Activated CD4-positive, CD25-positive, alpha-beta regulatory T cell treated with anti-CD3 and anti-CD28 coated beads, Interleukin-2, amount 50 U/mL, for 72 hours (primary cell): ENCODE measurements around the gene MUSK.
"Not testable (repeated sequence)": the region's sequence is repeated elsewhere in the genome, so short reads cannot be mapped to it uniquely, and the experiment has no call there.

ENCODE experiments used
- DNase-seq: peaks from one replicate; pipeline ENCODE4 v3.0.0; 2021

MUSK gene

GRCh38 chr9:110814159-110814558, 145.6 kb downstream of the MUSK start:
- DNase-seq = no peak

GRCh38 chr9:110815361-110815760, 146.8 kb downstream of the MUSK start:
- no peak for DNase-seq

DNA sequence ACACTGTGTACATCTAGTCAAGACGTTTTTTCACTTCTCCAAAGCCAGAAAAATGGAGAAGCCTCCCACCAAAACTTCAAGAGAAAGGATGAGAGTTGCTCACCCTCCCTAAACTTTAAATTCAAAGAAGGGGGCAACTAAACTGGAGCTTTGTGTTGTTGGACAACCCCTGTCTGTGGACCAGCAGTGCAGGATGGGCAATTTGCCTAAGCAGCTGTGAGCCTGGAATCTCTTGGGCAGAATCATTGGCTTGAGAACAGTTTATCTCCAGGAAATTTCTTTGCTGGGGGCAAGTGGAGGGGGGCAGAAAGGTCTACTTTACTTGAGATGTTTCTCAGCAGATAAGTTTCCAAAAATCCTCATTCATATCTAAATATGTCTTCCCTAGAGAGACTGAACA, 151.8 kb downstream of the MUSK start:
- no peak for DNase-seq

- DNase-seq = no peak
Measured at GRCh38 chr9:110821064-110821463, 152.5 kb downstream of the MUSK start.

DNA sequence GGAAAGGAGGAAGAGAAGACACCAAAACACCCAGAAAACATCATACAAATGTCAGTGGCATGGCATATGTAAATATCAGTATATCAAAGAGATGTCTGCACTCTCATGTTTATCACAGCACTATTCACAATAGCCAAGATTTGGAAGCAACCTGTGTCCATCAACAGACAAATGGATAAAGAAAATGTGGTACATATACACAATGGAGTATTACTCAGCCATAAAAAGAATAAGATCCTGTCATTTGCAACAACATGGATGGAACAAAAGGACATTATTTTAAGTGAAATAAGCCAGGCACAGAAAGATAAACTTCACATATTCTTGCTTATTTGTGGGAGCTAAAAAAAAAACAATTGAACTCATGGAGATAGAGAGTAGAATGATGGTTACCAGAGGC, 156.5 kb downstream of the MUSK start:
- DNase-seq = not testable (repeated sequence)

- DNase-seq = no peak
Measured at GRCh38 chr9:110825950-110826349, 157.4 kb downstream of the MUSK start.

DNA sequence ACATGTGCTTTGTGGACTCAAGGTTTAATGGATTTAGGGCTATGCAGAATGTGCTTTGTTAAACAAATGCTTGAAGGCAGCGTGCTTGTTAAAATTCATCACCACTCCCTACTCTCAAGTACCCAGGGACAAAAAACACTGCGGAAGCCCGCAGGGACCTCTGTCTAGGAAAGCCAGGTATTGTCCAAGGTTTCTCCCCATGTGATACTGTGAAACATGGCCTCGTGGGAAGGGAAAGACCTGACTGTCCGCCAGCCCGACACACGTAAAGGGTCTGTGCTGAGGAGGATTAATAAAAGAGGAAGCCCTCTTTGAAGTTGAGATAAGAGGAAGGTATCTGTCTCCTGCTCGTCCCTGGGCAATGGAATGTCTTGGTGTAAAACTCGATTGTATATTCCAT, 157.8 kb downstream of the MUSK start:
- DNase-seq = not testable (repeated sequence)

DNA sequence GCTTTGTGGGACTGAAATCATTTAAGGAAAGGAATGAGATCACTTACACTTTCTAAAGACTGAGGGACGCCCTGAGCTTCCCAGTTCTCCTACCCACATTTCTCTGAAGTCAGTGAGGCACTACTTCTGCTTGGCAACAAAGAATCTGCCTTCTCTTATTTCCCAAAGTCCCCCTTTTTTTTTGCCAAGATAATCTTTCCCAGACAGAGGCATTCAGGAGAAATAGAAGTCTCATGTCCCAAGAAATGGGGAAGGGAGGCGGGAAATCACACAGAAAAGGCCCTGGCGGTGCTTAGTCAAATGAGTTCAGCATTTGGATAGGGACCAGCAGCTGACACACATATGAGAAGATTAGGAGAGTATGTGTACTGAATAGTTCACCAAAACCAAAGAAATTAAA, 159.7 kb downstream of the MUSK start:
- DNase-seq = no peak

GRCh38 chr9:110830495-110830894, 161.9 kb downstream of the MUSK start:
- DNase-seq = no peak

GRCh38 chr9:110832926-110833325, 164.3 kb downstream of the MUSK start:
- DNase-seq = no peak

DNA sequence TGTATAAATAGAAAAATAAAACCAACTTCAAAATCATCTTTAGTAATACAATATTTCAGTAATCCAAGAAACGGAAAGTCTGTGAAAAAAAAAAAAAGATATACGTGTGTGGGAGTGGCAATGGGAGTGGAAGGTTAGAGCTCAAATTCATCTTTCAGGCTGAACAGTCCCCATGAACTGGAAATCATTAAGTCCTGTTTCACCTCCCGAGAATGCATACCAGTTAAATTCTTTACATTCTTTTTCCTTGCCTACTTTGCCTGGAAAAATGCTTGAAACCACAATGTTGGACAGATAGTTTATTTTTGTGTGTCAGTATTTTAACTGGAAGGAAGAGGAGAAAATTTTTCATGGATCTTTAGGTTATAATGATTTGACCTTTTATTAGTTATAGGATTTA, 166.8 kb downstream of the MUSK start:
- DNase-seq = no peak

- DNase-seq = no peak
Measured at GRCh38 chr9:110835859-110836271, 167.3 kb downstream of the MUSK start.

- no peak for DNase-seq
Measured at GRCh38 chr9:110837401-110838005, 168.9 kb downstream of the MUSK start.

DNA sequence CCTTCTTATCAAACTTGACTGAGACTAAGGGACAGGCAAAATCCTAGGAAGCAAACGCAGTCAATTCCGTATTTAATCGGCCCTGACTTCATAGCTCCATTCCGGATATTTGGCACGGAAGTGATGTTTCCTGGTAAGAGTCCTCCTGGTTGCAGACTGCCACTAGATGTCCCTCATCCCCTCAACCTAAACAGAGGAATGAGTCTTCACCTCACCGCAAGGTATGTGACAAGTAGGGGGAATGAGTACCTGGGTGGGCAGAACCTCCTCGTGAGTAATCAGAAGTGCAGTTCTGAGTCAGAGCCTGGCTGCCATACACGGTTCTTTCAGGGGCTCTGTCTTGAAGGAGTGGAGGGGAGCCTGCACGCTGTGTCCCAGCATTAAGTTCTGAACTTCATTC, 173.6 kb downstream of the MUSK start:
- DNase-seq = no peak

- DNase-seq = no peak
Measured at GRCh38 chr9:110842986-110843385, 174.4 kb downstream of the MUSK start.

- no peak for DNase-seq
Measured at GRCh38 chr9:110844121-110844520, 175.5 kb downstream of the MUSK start.

DNA sequence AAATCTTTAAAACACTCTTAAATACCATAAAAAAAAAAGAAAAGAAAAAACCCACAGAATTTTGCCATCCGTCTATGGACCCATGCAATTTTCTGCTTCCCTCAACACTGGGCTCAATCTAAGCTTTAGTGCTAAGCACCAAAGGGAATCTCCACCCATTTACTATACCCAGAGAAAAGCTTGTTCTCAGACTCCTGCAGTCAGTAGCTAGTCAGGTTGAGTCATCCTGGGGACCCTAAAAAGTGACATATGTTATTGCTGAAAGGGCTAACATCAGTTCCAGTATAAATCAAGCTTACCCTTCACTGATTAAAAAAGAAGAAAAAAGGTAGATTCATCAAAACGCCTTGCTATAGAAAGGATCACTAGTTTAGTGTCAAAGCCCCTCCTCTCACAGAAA, 177.6 kb downstream of the MUSK start:
- no peak for DNase-seq

GRCh38 chr9:110847671-110848070, 179.1 kb downstream of the MUSK start:
- DNase-seq = no peak

DNA sequence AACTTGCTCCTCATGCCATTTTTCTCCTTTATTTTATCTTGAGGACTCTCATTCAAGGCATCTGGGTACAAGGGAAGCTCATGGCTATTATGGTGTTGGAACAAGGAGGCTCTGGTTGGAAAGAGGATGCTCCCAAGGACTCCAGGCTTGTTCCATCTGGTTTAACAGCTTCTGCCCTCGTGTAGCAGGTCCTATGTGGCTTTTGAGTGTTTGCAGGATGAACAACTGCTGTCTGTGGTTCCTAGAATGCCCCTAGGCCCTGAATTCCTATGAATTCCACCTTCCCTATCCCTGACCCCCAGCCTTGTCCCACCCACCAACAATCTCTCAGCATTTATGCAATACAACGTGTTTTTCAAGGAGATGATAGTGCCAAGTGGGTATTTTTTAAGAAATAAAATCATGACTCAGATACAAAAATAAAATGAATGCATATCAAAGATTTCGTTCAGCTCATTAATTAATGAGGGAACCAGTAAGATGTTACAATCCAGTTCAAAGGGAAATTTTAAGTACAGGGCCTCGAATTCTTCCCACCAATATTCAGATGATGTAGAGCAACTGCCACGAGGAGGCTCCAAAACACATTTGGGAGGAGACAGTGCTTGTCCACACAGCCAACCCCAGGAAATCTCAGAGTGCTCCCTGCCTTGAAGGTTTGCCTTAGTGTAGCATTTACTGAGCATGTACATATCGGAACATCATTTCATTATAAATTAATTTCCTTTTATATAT, 182.0 kb downstream of the MUSK start:
- DNase-seq = no peak
